Coronary artery (tissue), 2 donors: Measurements from ENCODE around the gene CD34.

Source experiments
- DNase-seq: peaks from one replicate; pipeline ENCODE4 v3.0.0-alpha.2; 2017; ENCODE audit warnings: low spot score
- H3K27ac ChIP-seq, 2 donors: fragments of 200-600 bp; sonication (generic); one replicate each; pipeline ENCODE4 v1.5.1; 2016 to 2019
- H3K4me3 ChIP-seq: fragments of 200-600 bp; sonication (generic); 2 replicates; pipeline ENCODE4 v1.5.1; 2016; ENCODE audit warnings: mild to moderate bottlenecking, moderate library complexity
- TF ChIP-seq, protein P1 (sequence below): fragments of 200-600 bp; sonication (generic); IDR thresholded peaks from one replicate; pipeline ENCODE4 v1.5.1; 2019; ENCODE audit warnings: antibody characterized with exemption

Gene CD34

DNA sequence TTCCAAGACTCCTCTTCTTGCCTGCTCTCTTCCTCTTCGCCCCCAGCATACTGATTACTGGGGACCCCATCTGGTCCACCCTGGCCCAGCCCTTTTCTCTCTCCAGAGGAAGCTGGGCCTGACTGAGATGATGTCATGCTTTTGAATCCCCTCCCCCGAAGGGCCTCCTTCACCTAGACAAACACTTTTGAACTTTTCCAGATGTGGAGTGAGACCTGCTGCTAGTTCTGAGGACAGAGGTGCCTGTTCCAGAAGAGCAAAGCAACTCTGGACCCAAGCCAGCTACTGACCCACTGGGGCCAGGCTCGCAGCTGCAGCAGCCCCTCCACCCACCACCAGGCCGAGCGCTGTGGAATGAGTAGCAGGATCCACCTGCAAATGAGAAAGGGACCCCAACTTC, 8.4 kb downstream of the CD34 start:
- Histone ChIP-seq H3K27ac (peak overlapping the region in 1 of 2 donors; percentile 30), H3K4me3 (no peak overlapping the region)
- TF ChIP-seq, protein P1, sequence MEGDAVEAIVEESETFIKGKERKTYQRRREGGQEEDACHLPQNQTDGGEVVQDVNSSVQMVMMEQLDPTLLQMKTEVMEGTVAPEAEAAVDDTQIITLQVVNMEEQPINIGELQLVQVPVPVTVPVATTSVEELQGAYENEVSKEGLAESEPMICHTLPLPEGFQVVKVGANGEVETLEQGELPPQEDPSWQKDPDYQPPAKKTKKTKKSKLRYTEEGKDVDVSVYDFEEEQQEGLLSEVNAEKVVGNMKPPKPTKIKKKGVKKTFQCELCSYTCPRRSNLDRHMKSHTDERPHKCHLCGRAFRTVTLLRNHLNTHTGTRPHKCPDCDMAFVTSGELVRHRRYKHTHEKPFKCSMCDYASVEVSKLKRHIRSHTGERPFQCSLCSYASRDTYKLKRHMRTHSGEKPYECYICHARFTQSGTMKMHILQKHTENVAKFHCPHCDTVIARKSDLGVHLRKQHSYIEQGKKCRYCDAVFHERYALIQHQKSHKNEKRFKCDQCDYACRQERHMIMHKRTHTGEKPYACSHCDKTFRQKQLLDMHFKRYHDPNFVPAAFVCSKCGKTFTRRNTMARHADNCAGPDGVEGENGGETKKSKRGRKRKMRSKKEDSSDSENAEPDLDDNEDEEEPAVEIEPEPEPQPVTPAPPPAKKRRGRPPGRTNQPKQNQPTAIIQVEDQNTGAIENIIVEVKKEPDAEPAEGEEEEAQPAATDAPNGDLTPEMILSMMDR = no peak
- no peak for DNase-seq

DNA sequence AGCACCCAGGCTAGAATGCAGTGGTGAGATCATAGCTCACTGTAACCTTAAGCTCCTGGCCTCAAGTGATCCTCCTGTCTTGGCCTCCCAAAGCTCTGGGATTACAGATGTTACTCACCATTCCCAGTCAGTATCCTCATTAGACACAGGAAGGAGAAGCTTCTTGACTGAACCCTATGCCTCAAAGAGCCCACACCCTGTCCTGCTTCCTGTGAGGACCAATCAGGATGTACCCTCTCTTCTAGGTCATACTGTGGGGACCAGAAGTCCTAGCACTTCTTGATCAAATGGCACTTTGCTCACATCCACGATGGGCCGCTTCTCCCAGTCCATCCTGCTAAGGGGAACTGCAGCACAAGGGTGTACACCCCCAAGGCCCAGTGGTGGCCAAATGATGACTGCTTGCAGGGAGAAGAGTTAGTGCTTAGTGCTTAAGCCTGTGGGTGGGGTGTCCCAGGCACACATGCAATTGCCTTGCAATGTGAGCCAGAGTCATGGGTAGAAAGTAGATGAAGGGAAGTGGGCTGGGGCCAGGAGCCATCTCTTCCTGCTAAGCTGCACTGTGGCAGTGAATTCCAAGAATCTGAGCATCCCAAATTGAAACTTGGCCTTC, 9.8 kb downstream of the CD34 start:
- Histone ChIP-seq H3K4me3 (no peak overlapping the region), H3K27ac (peak overlapping the region in 1 of 2 donors; percentile 9)
- no peak for DNase-seq
- TF ChIP-seq, protein P1 = no peak

DNA sequence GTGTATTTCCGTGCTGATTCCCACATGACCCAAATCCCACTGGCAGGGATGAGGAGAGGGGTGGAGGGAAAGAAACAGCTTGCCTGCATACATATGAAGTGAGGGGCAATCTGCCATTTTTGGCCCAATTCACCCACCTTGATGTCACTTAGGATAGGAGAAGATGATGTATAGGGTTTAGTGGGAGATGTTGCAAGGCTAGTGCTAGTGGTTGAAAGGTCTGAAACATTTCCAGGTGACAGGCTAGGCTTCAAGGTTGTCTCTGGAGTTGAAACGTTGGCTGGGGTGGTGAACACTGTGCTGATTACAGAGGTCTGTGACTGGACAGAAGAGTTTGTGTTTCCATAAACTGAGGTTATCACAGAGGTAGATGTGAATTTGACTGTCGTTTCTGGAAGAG, 12.1 kb downstream of the CD34 start:
- no peak overlapping the region for H3K4me3 ChIP-seq
- no peak for DNase-seq
- H3K27ac ChIP-seq = peak overlapping the region in 1 of 2 donors; percentile 64
- TF ChIP-seq, protein P1 = no peak

DNA sequence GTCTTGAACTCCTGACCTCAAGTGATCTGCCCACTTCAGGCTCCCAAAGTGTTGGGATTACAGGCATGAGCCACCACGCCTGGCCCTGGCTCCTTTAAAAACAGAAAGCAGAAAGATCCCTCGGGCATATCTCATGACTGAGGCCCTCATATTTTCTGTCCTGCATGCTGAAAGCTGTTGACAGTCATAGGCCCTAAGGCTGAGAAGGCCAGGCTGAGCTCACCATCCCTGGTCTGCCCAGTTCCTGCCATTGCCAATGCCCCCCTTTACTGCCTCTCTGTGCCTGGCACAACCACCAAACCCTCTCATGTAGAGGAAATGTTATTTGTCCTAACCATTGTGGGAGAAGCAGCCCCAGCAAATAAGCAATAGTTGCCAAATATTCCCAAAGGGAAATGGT, 12.7 kb downstream of the CD34 start:
- DNase-seq = no peak
- H3K4me3 ChIP-seq = no peak overlapping the region
- TF ChIP-seq, protein P1 = no peak
- peak overlapping the region in 1 of 2 donors; percentile 64 for H3K27ac ChIP-seq

GRCh38 chr1:207897188-207897587, 13.7 kb downstream of the CD34 start:
- Histone ChIP-seq H3K4me3 (no peak overlapping the region), H3K27ac (peak overlapping the region in 1 of 2 donors; percentile 40)
- no peak for DNase-seq
- TF ChIP-seq, protein P1 = no peak

DNA sequence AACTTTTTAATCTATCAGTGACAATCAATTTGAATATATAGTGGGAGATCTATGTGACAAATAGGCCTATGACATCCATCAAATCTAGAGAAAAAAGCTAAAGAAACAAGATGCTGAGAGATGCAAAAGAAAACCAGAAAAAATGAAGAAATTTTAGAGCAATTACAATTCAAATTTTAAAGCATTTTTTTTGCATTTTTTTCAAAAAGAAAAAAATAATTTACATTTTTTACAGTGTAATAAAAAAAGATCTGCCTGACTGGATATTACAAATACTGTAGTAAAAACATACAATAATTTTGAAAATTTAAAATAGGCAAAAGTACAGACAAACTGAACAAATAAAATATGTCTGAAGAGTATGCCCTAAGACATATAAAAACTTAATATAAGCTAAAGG, 14.4 kb downstream of the CD34 start:
- TF ChIP-seq, protein P1 = no peak
- Histone ChIP-seq H3K4me3 (no peak overlapping the region), H3K27ac (no peak overlapping the region)
- no peak for DNase-seq

- H3K27ac ChIP-seq = no peak overlapping the region
- TF ChIP-seq, protein P1 = no peak
- DNase-seq = no peak
- no peak overlapping the region for H3K4me3 ChIP-seq
Observed at GRCh38 chr1:207894704-207895103, 16.2 kb downstream of the CD34 start.
